DND-41 (cell line): Measurements from ENCODE around the gene HNRNPA0.

Source experiments
- CTCF ChIP-seq: IDR thresholded peaks from 2 replicates; pipeline ENCODE4 v1.5.1; 2012; ENCODE audit warnings: borderline replicate concordance, low read length, moderate library complexity, mild to moderate bottlenecking; ENCODE audit not compliant: poor library complexity, severe bottlenecking; ENCODE audit errors: extremely low read depth
- EZH2 ChIP-seq: IDR thresholded peaks from 3 replicates; pipeline ENCODE4 v1.6.1; 2012; ENCODE audit warnings: borderline replicate concordance, low read depth, mild to moderate bottlenecking, moderate library complexity, low read length, inconsistent platforms; ENCODE audit not compliant: severe bottlenecking

- TF ChIP-seq CTCF: no peak
- TF ChIP-seq EZH2: no peak
Observed at GRCh38 chr5:137758121-137758520, 4.0 kb upstream of the HNRNPA0 start.
